DND-41 (cell line): ENCODE data around the gene TBC1D4.

Source experiments
- CTCF ChIP-seq: IDR thresholded peaks from 2 replicates; pipeline ENCODE4 v1.5.1; 2012; ENCODE audit warnings: borderline replicate concordance, low read length, moderate library complexity, mild to moderate bottlenecking; ENCODE audit not compliant: poor library complexity, severe bottlenecking; ENCODE audit errors: extremely low read depth
- EZH2 ChIP-seq: IDR thresholded peaks from 3 replicates; pipeline ENCODE4 v1.6.1; 2012; ENCODE audit warnings: borderline replicate concordance, low read depth, mild to moderate bottlenecking, moderate library complexity, low read length, inconsistent platforms; ENCODE audit not compliant: severe bottlenecking

- TF ChIP-seq CTCF (no peak), EZH2 (no peak)
Observed at GRCh38 chr13:75444016-75444415, 38.0 kb downstream of the TBC1D4 start.
